Trophoblast cell (in vitro differentiated cells and primary cell): ENCODE measurements around the gene LAMA3.

Source experiments
- DNase-seq, 2 donors: peaks; one replicate each; pipeline ENCODE4 v3.0.0-alpha.2; 2016
- H2AFZ ChIP-seq: 2 replicates; pipeline ENCODE4 v1.6.1; 2013; ENCODE audit warnings: low read length, moderate library complexity, mild to moderate bottlenecking; ENCODE audit not compliant: insufficient read depth, poor library complexity
- H2AK5ac ChIP-seq: 2 replicates; pipeline ENCODE4 v1.6.1; 2013; ENCODE audit warnings: mild to moderate bottlenecking, low read length
- H2BK120ac ChIP-seq: 2 replicates; pipeline ENCODE4 v1.6.1; 2013; ENCODE audit warnings: low read length, mild to moderate bottlenecking, moderate library complexity; ENCODE audit not compliant: insufficient read depth, poor library complexity
- H2BK12ac ChIP-seq: 2 replicates; pipeline ENCODE4 v1.6.1; 2013; ENCODE audit warnings: mild to moderate bottlenecking, low read length, moderate library complexity
- H2BK5ac ChIP-seq: 2 replicates; pipeline ENCODE4 v1.6.1; 2013; ENCODE audit warnings: low read length, low read depth, moderate library complexity, mild to moderate bottlenecking; ENCODE audit not compliant: poor library complexity
- H3K14ac ChIP-seq: 2 replicates; pipeline ENCODE4 v1.6.1; 2013; ENCODE audit warnings: mild to moderate bottlenecking, low read length
- H3K18ac ChIP-seq: 2 replicates; pipeline ENCODE4 v1.6.1; 2013; ENCODE audit warnings: mild to moderate bottlenecking, low read length
- H3K23ac ChIP-seq: 2 replicates; pipeline ENCODE4 v1.6.1; 2013; ENCODE audit warnings: low read length
- H3K27ac ChIP-seq: 2 replicates; pipeline ENCODE4 v1.5.1; 2013; ENCODE audit warnings: low read depth, mild to moderate bottlenecking, inconsistent platforms, low read length, moderate library complexity
- H3K27me3 ChIP-seq: 2 replicates; pipeline ENCODE4 v1.6.1; 2013; ENCODE audit warnings: inconsistent platforms, mild to moderate bottlenecking, low read length, moderate library complexity; ENCODE audit not compliant: insufficient read depth
- H3K36me3 ChIP-seq, 2 experiments: 1 replicate in 1 of 2; 2 replicates in 1 of 2; pipeline ENCODE4 v1.6.1; 2013; ENCODE audit warnings: low read length in 2 of 2, mild to moderate bottlenecking in 2 of 2, moderate library complexity in 1 of 2; ENCODE audit not compliant: insufficient read depth in 2 of 2, control insufficient read depth in 1 of 2
- H3K4ac ChIP-seq: 2 replicates; pipeline ENCODE4 v1.6.1; 2013; ENCODE audit warnings: low read depth, mild to moderate bottlenecking, low read length, moderate library complexity
- H3K4me1 ChIP-seq, 2 experiments: 1 replicate in 1 of 2; 2 replicates in 1 of 2; pipeline ENCODE4 v1.6.1; 2013; ENCODE audit warnings: low read length in 2 of 2, mild to moderate bottlenecking in 2 of 2, moderate library complexity in 1 of 2; ENCODE audit not compliant: insufficient read depth in 2 of 2, control insufficient read depth in 1 of 2
- H3K4me2 ChIP-seq: 2 replicates; pipeline ENCODE4 v1.6.1; 2013; ENCODE audit warnings: inconsistent platforms, mild to moderate bottlenecking, low read length, moderate library complexity
- H3K4me3 ChIP-seq: 2 replicates; pipeline ENCODE4 v1.5.1; 2013; ENCODE audit warnings: mild to moderate bottlenecking, low read depth, low read length, inconsistent platforms
- H3K79me1 ChIP-seq: one replicate; pipeline ENCODE4 v1.6.1; 2013; ENCODE audit warnings: low read length
- H3K79me2 ChIP-seq: 2 replicates; pipeline ENCODE4 v1.6.1; 2013; ENCODE audit warnings: low read length, mild to moderate bottlenecking; ENCODE audit not compliant: control insufficient read depth, insufficient read depth, poor library complexity
- H3K9ac ChIP-seq: 2 replicates; pipeline ENCODE4 v1.6.1; 2013; ENCODE audit warnings: mild to moderate bottlenecking, low read length
- H3K9me3 ChIP-seq: 2 replicates; pipeline ENCODE4 v1.6.1; 2013; ENCODE audit warnings: low read depth, mild to moderate bottlenecking, control low read depth, inconsistent platforms, low read length; ENCODE audit not compliant: insufficient read depth
- H4K12ac ChIP-seq: 2 replicates; pipeline ENCODE4 v1.6.1; 2013; ENCODE audit warnings: low read depth, mild to moderate bottlenecking, low read length, moderate library complexity
- H4K8ac ChIP-seq: 2 replicates; pipeline ENCODE4 v1.6.1; 2013; ENCODE audit warnings: low read depth, mild to moderate bottlenecking, low read length, moderate library complexity
- H4K91ac ChIP-seq: one replicate; pipeline ENCODE4 v1.6.1; 2013; ENCODE audit warnings: low read depth, mild to moderate bottlenecking, low read length, moderate library complexity
- WGBS: extraction: QIAGEN DNeasy Blood & Tissue Kit; methylation state at CpG from one replicate; pipeline ENCODE4 v1.1.7; 2013; ENCODE audit warnings: missing lambda C conversion rate; ENCODE audit not compliant: insufficient read length, insufficient coverage; ENCODE audit errors: extremely low coverage; 5-methylcytosine and 5-hydroxymethylcytosine counted together

LAMA3 gene

GRCh38 chr18:23703057-23703986, 14.1 kb downstream of the LAMA3 start:
- H3K27me3 ChIP-seq: no peaks in the 10 kb centered on the region
- no peaks in the 10 kb centered on the region for H3K79me2 ChIP-seq
- H3K23ac ChIP-seq: no peak overlapping the region
- H4K8ac ChIP-seq: no peak overlapping the region
- no peak overlapping the region for H3K9ac ChIP-seq
- H4K12ac ChIP-seq: no peak overlapping the region
- H3K27ac ChIP-seq: no peak overlapping the region
- H3K4me1 ChIP-seq: no peaks in the 10 kb centered on the region
- no CpG with 5 or more reads among the region's 6 CpGs for WGBS
- H2BK12ac ChIP-seq: no peak overlapping the region
- H3K9me3 ChIP-seq: peaks cover 4% of the 10 kb centered on the region
- no peaks in the 10 kb centered on the region for H3K79me1 ChIP-seq
- H2BK5ac ChIP-seq: no peak overlapping the region
- H3K18ac ChIP-seq: no peak overlapping the region
- H3K36me3 ChIP-seq: no peaks in the 10 kb centered on the region
- H3K4me2 ChIP-seq: no peak overlapping the region
- no peak overlapping the region for H4K91ac ChIP-seq
- H3K4me3 ChIP-seq: no peak overlapping the region
- H2AFZ ChIP-seq: no peak overlapping the region
- DNase-seq: peak; percentile 49 to 81
- no peak overlapping the region for H3K4ac ChIP-seq
- no peak overlapping the region for H3K14ac ChIP-seq
- no peak overlapping the region for H2BK120ac ChIP-seq
- no peak overlapping the region for H2AK5ac ChIP-seq

- no peak overlapping the region for H4K8ac ChIP-seq
These were observed 14.7 kb downstream of the LAMA3 start for GRCh38 chr18:23703987-23704384.

GRCh38 chr18:23704806-23705205, 15.6 kb downstream of the LAMA3 start:
- no peak overlapping the region for H3K14ac ChIP-seq
- no peak overlapping the region for H3K9ac ChIP-seq
- H3K4me1 ChIP-seq: no peaks in the 10 kb centered on the region
- H3K4me3 ChIP-seq: no peak overlapping the region
- no peak overlapping the region for H2AFZ ChIP-seq
- H2AK5ac ChIP-seq: no peak overlapping the region
- H4K91ac ChIP-seq: no peak overlapping the region
- H2BK12ac ChIP-seq: no peak overlapping the region
- H3K79me2 ChIP-seq: no peaks in the 10 kb centered on the region
- no peak overlapping the region for H3K4ac ChIP-seq
- no peak overlapping the region for H2BK5ac ChIP-seq
- no peaks in the 10 kb centered on the region for H3K36me3 ChIP-seq
- H4K8ac ChIP-seq: no peak overlapping the region
- no peak overlapping the region for H4K12ac ChIP-seq
- H3K27me3 ChIP-seq: no peaks in the 10 kb centered on the region
- H3K23ac ChIP-seq: no peak overlapping the region
- peaks cover 4% of the 10 kb centered on the region for H3K9me3 ChIP-seq
- no peaks in the 10 kb centered on the region for H3K79me1 ChIP-seq
- no peak for DNase-seq
- H3K18ac ChIP-seq: no peak overlapping the region
- H3K4me2 ChIP-seq: no peak overlapping the region
- H2BK120ac ChIP-seq: no peak overlapping the region
- no peak overlapping the region for H3K27ac ChIP-seq

More at GRCh38 chr18:23703987-23704384, 14.7 kb downstream of the LAMA3 start:
- no peaks in the 10 kb centered on the region for H3K79me1 ChIP-seq
- no peak overlapping the region for H3K4ac ChIP-seq
- H3K27ac ChIP-seq: no peak overlapping the region
- H2BK120ac ChIP-seq: no peak overlapping the region
- H2BK5ac ChIP-seq: no peak overlapping the region
- H3K14ac ChIP-seq: no peak overlapping the region
- H2BK12ac ChIP-seq: no peak overlapping the region
- no peaks in the 10 kb centered on the region for H3K36me3 ChIP-seq
- H3K4me2 ChIP-seq: no peak overlapping the region
- H3K9me3 ChIP-seq: peaks cover 4% of the 10 kb centered on the region
- no peak overlapping the region for H4K12ac ChIP-seq
- no peak overlapping the region for H2AK5ac ChIP-seq
- H3K9ac ChIP-seq: no peak overlapping the region
- no peak overlapping the region for H3K4me3 ChIP-seq
- H3K23ac ChIP-seq: no peak overlapping the region
- no peaks in the 10 kb centered on the region for H3K27me3 ChIP-seq
- DNase-seq: no peak
- H2AFZ ChIP-seq: no peak overlapping the region
- no peak overlapping the region for H3K18ac ChIP-seq
- WGBS: no CpG with 5 or more reads among the region's 6 CpGs
- no peaks in the 10 kb centered on the region for H3K79me2 ChIP-seq
- no peak overlapping the region for H4K91ac ChIP-seq
- no peaks in the 10 kb centered on the region for H3K4me1 ChIP-seq

GRCh38 chr18:23706971-23707640, 17.9 kb downstream of the LAMA3 start:
- no peak overlapping the region for H3K4ac ChIP-seq
- no peak overlapping the region for H3K23ac ChIP-seq
- H3K9me3 ChIP-seq: peaks cover 2% of the 10 kb centered on the region
- H3K79me2 ChIP-seq: no peaks in the 10 kb centered on the region
- H3K36me3 ChIP-seq: no peaks in the 10 kb centered on the region
- peak in 1 of 2 donors; percentile 76 for DNase-seq
- no peak overlapping the region for H2AK5ac ChIP-seq
- no CpG with 5 or more reads among the region's 3 CpGs for WGBS
- H4K8ac ChIP-seq: no peak overlapping the region
- H3K18ac ChIP-seq: no peak overlapping the region
- H3K27me3 ChIP-seq: no peaks in the 10 kb centered on the region
- no peak overlapping the region for H4K91ac ChIP-seq
- no peak overlapping the region for H2BK120ac ChIP-seq
- H2AFZ ChIP-seq: no peak overlapping the region
- H3K4me2 ChIP-seq: no peak overlapping the region
- no peak overlapping the region for H3K4me3 ChIP-seq
- H2BK12ac ChIP-seq: no peak overlapping the region
- no peak overlapping the region for H3K27ac ChIP-seq
- no peak overlapping the region for H2BK5ac ChIP-seq
- H3K4me1 ChIP-seq: no peaks in the 10 kb centered on the region
- H3K14ac ChIP-seq: no peak overlapping the region
- H4K12ac ChIP-seq: no peak overlapping the region
- H3K79me1 ChIP-seq: no peaks in the 10 kb centered on the region
- H3K9ac ChIP-seq: no peak overlapping the region
